IMR-90 (cell line): Measurements from ENCODE around the gene OR7C1. TPM values are rescaled to one million over a fixed set of nuclear protein-coding genes. Genes with fewer than 3 reads are reported as not detected.

Source experiments
- ATAC-seq: fragments of 200-7000 bp; cut with Tn5 transposase; 2 replicates; pipeline ENCODE4 v1.9.1; 2020; ENCODE audit warnings: low read depth, mild to moderate bottlenecking, moderate library complexity
- BruUV-seq: library from RNA; stranded (reverse); fragments of 400-500 nt; replicated peaks from 2 replicates; lab custom pipeline; 2021; lab: Mats Ljungman, UMichigan
- CTCF ChIA-PET: fragments of 300-600 bp; formaldehyde crosslinking; extraction: SDS; loops from one replicate; lab custom pipeline; 2021; ENCODE audit warnings: antibody characterized with exemption; lab: Yijun Ruan, JAX
- POLR2A ChIA-PET: fragments of 300-600 bp; sonication (Branson Sonifier 250); formaldehyde crosslinking; loops from one replicate; lab custom pipeline; 2022; ENCODE audit warnings: antibody characterized with exemption; ENCODE audit not compliant: unreplicated experiment; lab: Charles Lee
- DNase-seq: peaks from one replicate; pipeline ENCODE4 v3.0.0; 2013
- H2AFZ ChIP-seq: replicated peaks from 2 replicates; pipeline ENCODE3; 2013; ENCODE audit warnings: low read length, mild to moderate bottlenecking; ENCODE audit not compliant: poor library complexity
- H2AK5ac ChIP-seq: 2 replicates; pipeline ENCODE4 v1.6.1; 2013; ENCODE audit warnings: low read depth, low read length, inconsistent platforms
- H2AK9ac ChIP-seq: replicated peaks from 2 replicates; pipeline ENCODE3; 2013; ENCODE audit warnings: mild to moderate bottlenecking, low read depth, low read length, moderate library complexity; ENCODE audit not compliant: poor library complexity
- H2BK120ac ChIP-seq: 2 replicates; pipeline ENCODE4 v1.6.1; 2013; ENCODE audit warnings: low read depth, low read length, inconsistent platforms
- H2BK15ac ChIP-seq: 3 replicates; pipeline ENCODE4 v1.6.1; 2013; ENCODE audit warnings: low read depth, low read length, inconsistent platforms
- H2BK20ac ChIP-seq: 2 replicates; pipeline ENCODE4 v1.6.1; 2013; ENCODE audit warnings: low read depth, mild to moderate bottlenecking, inconsistent platforms, low read length, moderate library complexity
- H2BK5ac ChIP-seq: 2 replicates; pipeline ENCODE4 v1.6.1; 2013; ENCODE audit warnings: mild to moderate bottlenecking, low read depth, low read length, inconsistent platforms; ENCODE audit not compliant: poor library complexity, severe bottlenecking
- H3K14ac ChIP-seq: replicated peaks from 2 replicates; pipeline ENCODE4 v1.6.1; 2013; ENCODE audit warnings: low read depth, low read length, inconsistent platforms
- H3K18ac ChIP-seq: 2 replicates; pipeline ENCODE4 v1.6.1; 2013; ENCODE audit warnings: low read depth, low read length, control low read depth
- H3K23ac ChIP-seq: 2 replicates; pipeline ENCODE4 v1.6.1; 2013; ENCODE audit warnings: low read depth, low read length, inconsistent platforms
- H3K27ac ChIP-seq: 2 replicates; pipeline ENCODE4 v1.5.1; 2013; ENCODE audit warnings: mild to moderate bottlenecking, control low read depth, low read length; ENCODE audit not compliant: insufficient read depth
- H3K27me3 ChIP-seq: 2 replicates; pipeline ENCODE4 v1.6.1; 2013; ENCODE audit warnings: low read length; ENCODE audit not compliant: control insufficient read depth, insufficient read depth
- H3K36me3 ChIP-seq: 2 replicates; pipeline ENCODE4 v1.6.1; 2013; ENCODE audit warnings: low read length, mixed read lengths; ENCODE audit not compliant: control insufficient read depth, insufficient read depth
- H3K4ac ChIP-seq: 2 replicates; pipeline ENCODE4 v1.6.1; 2013; ENCODE audit warnings: low read depth, low read length, inconsistent platforms
- H3K4me1 ChIP-seq: 2 replicates; pipeline ENCODE4 v1.6.1; 2013; ENCODE audit warnings: low read length, mixed read lengths; ENCODE audit not compliant: control insufficient read depth, insufficient read depth
- H3K4me2 ChIP-seq: 2 replicates; pipeline ENCODE4 v1.6.1; 2013; ENCODE audit warnings: low read depth, mild to moderate bottlenecking, control low read depth, low read length, moderate library complexity
- H3K4me3 ChIP-seq: 2 replicates; pipeline ENCODE4 v1.5.1; 2013; ENCODE audit warnings: low read depth, mild to moderate bottlenecking, control low read depth, low read length, moderate library complexity; ENCODE audit not compliant: insufficient read depth
- H3K56ac ChIP-seq: 2 replicates; pipeline ENCODE4 v1.6.1; 2013; ENCODE audit warnings: low read length, inconsistent platforms; ENCODE audit not compliant: insufficient read depth; ENCODE audit errors: extremely low read depth
- H3K79me1 ChIP-seq, 2 experiments: 2 replicates each; pipeline ENCODE4 v1.6.1; 2013; ENCODE audit warnings: low read length in 2 of 2, inconsistent platforms in 1 of 2, low read depth in 1 of 2
- H3K9ac ChIP-seq: 2 replicates; pipeline ENCODE4 v1.6.1; 2013; ENCODE audit warnings: low read depth, low read length, control low read depth
- H3K9me1 ChIP-seq: 2 replicates; pipeline ENCODE4 v1.6.1; 2013; ENCODE audit warnings: low read length, inconsistent platforms; ENCODE audit not compliant: insufficient read depth
- H3K9me3 ChIP-seq: 2 replicates; pipeline ENCODE4 v1.6.1; 2013; ENCODE audit warnings: low read length; ENCODE audit not compliant: control insufficient read depth, insufficient read depth
- H4K20me1 ChIP-seq: 2 replicates; pipeline ENCODE4 v1.6.1; 2013; ENCODE audit warnings: low read length, inconsistent platforms; ENCODE audit not compliant: insufficient read depth
- H4K5ac ChIP-seq: 2 replicates; pipeline ENCODE4 v1.6.1; 2013; ENCODE audit warnings: mild to moderate bottlenecking, low read depth, low read length, control low read depth
- H4K8ac ChIP-seq, 2 experiments: 2 replicates each; pipeline ENCODE4 v1.6.1; 2013; ENCODE audit warnings: low read depth in 2 of 2, low read length in 2 of 2, control low read depth in 1 of 2, inconsistent platforms in 1 of 2
- H4K91ac ChIP-seq: 2 replicates; pipeline ENCODE4 v1.6.1; 2013; ENCODE audit warnings: low read depth, low read length, inconsistent platforms; ENCODE audit not compliant: insufficient read depth
- BHLHE40 ChIP-seq: fragments of 150-350 bp; IDR thresholded peaks from 2 replicates; pipeline ENCODE4 v1.6.1; 2016; ENCODE audit warnings: mild to moderate bottlenecking, low read depth, low read length
- CEBPB ChIP-seq: IDR thresholded peaks from 2 replicates; pipeline ENCODE4 v1.6.1; 2012; ENCODE audit warnings: low read depth, low read length, improper control_type of control experiment
- CHD1 ChIP-seq: IDR thresholded peaks from 2 replicates; pipeline ENCODE4 v1.6.1; 2012; ENCODE audit warnings: low read depth, low read length, improper control_type of control experiment
- ELK1 ChIP-seq: fragments of 150-350 bp; IDR thresholded peaks from 2 replicates; pipeline ENCODE4 v1.6.1; 2016; ENCODE audit warnings: low read depth, mild to moderate bottlenecking, low read length, moderate library complexity, borderline replicate concordance
- FOS ChIP-seq: fragments of 150-350 bp; IDR thresholded peaks from 2 replicates; pipeline ENCODE4 v1.6.1; 2016; ENCODE audit warnings: low read depth, low read length
- MAZ ChIP-seq: IDR thresholded peaks from 2 replicates; pipeline ENCODE4 v1.6.1; 2012; ENCODE audit warnings: low read depth, mild to moderate bottlenecking, low read length, improper control_type of control experiment, moderate library complexity, borderline replicate concordance
- MXI1 ChIP-seq: IDR thresholded peaks from 2 replicates; pipeline ENCODE4 v1.6.1; 2012; ENCODE audit warnings: low read depth, mild to moderate bottlenecking, low read length, moderate library complexity, borderline replicate concordance
- NFE2L2 ChIP-seq: fragments of 150-350 bp; IDR thresholded peaks from 2 replicates; pipeline ENCODE4 v1.6.1; 2016; ENCODE audit warnings: low read depth, mild to moderate bottlenecking, low read length
- POLR2A ChIP-seq: IDR thresholded peaks from 2 replicates; pipeline ENCODE4 v1.6.1; 2012; ENCODE audit warnings: mild to moderate bottlenecking, low read depth, low read length
- RAD21 ChIP-seq: IDR thresholded peaks from 2 replicates; pipeline ENCODE4 v1.6.1; 2012; ENCODE audit warnings: low read length, improper control_type of control experiment
- USF2 ChIP-seq: fragments of 150-350 bp; IDR thresholded peaks from 2 replicates; pipeline ENCODE4 v1.6.1; 2017; ENCODE audit warnings: mild to moderate bottlenecking, antibody characterized with exemption, low read length, low read depth
- WGBS, 2 experiments: methylation state at CpG; one replicate each; pipeline versions ENCODE4 v1.1.5 to v1.1.7; 2013; ENCODE audit warnings: missing lambda C conversion rate in 2 of 2; ENCODE audit not compliant: insufficient read length in 1 of 2; ENCODE audit errors: extremely low coverage in 2 of 2; 5-methylcytosine and 5-hydroxymethylcytosine counted together
- dilution Hi-C: fragments of 300-500 bp; cut with HindIII; formaldehyde crosslinking; loops from one replicate; pipeline ENCODE4 v1.14.3; 2018; ENCODE audit warnings: low sequenced_read_pairs; ENCODE audit not compliant: unreplicated experiment
- in situ Hi-C: fragments of 300-500 bp; cut with MboI; formaldehyde crosslinking; loops from 3 replicates; pipeline ENCODE4 v1.14.3; 2019; ENCODE audit warnings: low sequenced_read_pairs, inconsistent platforms, mixed read lengths
- intact Hi-C: fragments of 100-400 bp; cut with micrococcal nuclease; formaldehyde crosslinking; loops from 2 replicates; pipeline ENCODE4 v1.10.0; 2022
- polyA plus RNA-seq, 3 experiments: library from polyadenylated mRNA; depleted of rRNA; stranded (reverse); fragments of >200 nt; gene quantifications; 2 replicates each; pipeline ENCODE4 v1.2.3, GENCODE V29; 2012; ENCODE audit warnings: low replicate concordance in 1 of 3
- total RNA-seq: library from RNA; depleted of rRNA; stranded (reverse); fragments of >200 nt; gene quantifications from 2 replicates; pipeline ENCODE4 v1.2.3, GENCODE V29; 2012

Gene OR7C1
- total and polyA plus RNA-seq, 2 of the 4 experiments (the other 2 are of a cell fraction), result not detected

- Histone ChIP-seq H3K9me1 (no peaks in the 10 kb centered on the region), H4K5ac (no peak overlapping the region), H3K23ac (no peak overlapping the region), H3K27me3 (no peaks in the 10 kb centered on the region), H3K18ac (no peak overlapping the region), H3K27ac (no peak overlapping the region), H3K4ac (no peak overlapping the region), H3K36me3 (no peaks in the 10 kb centered on the region), H4K91ac (no peak overlapping the region), H3K79me1 (no peaks in the 10 kb centered on the region), H3K4me2 (no peak overlapping the region), H3K9me3 (no peaks in the 10 kb centered on the region; the same call in 1 of the 2 replicates), H2BK120ac (no peak overlapping the region), H2BK15ac (no peak overlapping the region), H2AK9ac (no peak overlapping the region), H2AFZ (no peak overlapping the region), H3K4me3 (no peak overlapping the region), H3K14ac (no peak overlapping the region), H3K4me1 (no peaks in the 10 kb centered on the region), H3K56ac (no peak overlapping the region), H2AK5ac (no peak overlapping the region), H3K9ac (no peak overlapping the region), H4K8ac (no peak overlapping the region), H4K20me1 (no peaks in the 10 kb centered on the region), H2BK5ac (no peak overlapping the region), H2BK20ac (no peak overlapping the region)
- intact Hi-C loops (no loop called here), dilution Hi-C loops (no loop called here), in situ Hi-C loops (no loop called here)
- POLR2A ChIA-PET, result no interaction called here
- BruUV-seq, result no TSS peak
- no CpG with 5 or more reads among the region's 2 CpGs for WGBS, 2 experiments
- no peak for ATAC-seq
- CTCF ChIA-PET, result interaction anchor here (0.6 kb wide), 1 partner anchor 11 kb away, joined by 3 read pairs; no protein-coding TSS in a partner anchor
- DNase-seq, result no peak
- TF ChIP-seq CHD1 (no peak), POLR2A (no peak), RAD21 (no peak), MAZ (no peak), BHLHE40 (no peak), FOS (no peak), MXI1 (no peak), ELK1 (no peak), USF2 (no peak), CEBPB (no peak), NFE2L2 (no peak)
Measured at GRCh38 chr19:14762111-14762510, 72.9 kb downstream of the OR7C1 start.
